SK-N-SH (cell line): ENCODE data around the gene ARHGAP5.

Source experiments
- POLR2AphosphoS5 ChIP-seq: IDR thresholded peaks from 2 replicates; pipeline ENCODE4 v1.6.1; 2012; ENCODE audit warnings: low read depth, low read length
- RAD21 ChIP-seq: IDR thresholded peaks from 2 replicates; pipeline ENCODE4 v1.6.1; 2012; ENCODE audit warnings: mild to moderate bottlenecking, low read length
- REST ChIP-seq: IDR thresholded peaks from 2 replicates; pipeline ENCODE4 v1.6.1; 2012; ENCODE audit warnings: mild to moderate bottlenecking, low read depth, low read length, moderate library complexity
- TAF1 ChIP-seq: IDR thresholded peaks from 2 replicates; pipeline ENCODE4 v1.6.1; 2012; ENCODE audit warnings: low read depth, mild to moderate bottlenecking, low read length, moderate library complexity, borderline replicate concordance
- TEAD4 ChIP-seq: IDR thresholded peaks from 2 replicates; pipeline ENCODE4 v1.4.0; 2012; ENCODE audit warnings: mild to moderate bottlenecking, borderline replicate concordance; ENCODE audit not compliant: insufficient read depth
- ZBTB33 ChIP-seq: IDR thresholded peaks from 2 replicates; pipeline ENCODE4 v1.4.0; 2012; ENCODE audit warnings: low read depth, borderline replicate concordance
- TF ChIP-seq, protein P1 (sequence below): fragments of 200-600 bp; sonication (generic); IDR thresholded peaks from 2 replicates; pipeline ENCODE4 v1.6.1; 2017; ENCODE audit warnings: antibody characterized with exemption, mild to moderate bottlenecking, moderate library complexity

- TF ChIP-seq ZBTB33 (no peak), TAF1 (no peak), TEAD4 (no peak), REST (no peak), RAD21 (no peak), POLR2AphosphoS5 (no peak)
- TF ChIP-seq, protein P1, sequence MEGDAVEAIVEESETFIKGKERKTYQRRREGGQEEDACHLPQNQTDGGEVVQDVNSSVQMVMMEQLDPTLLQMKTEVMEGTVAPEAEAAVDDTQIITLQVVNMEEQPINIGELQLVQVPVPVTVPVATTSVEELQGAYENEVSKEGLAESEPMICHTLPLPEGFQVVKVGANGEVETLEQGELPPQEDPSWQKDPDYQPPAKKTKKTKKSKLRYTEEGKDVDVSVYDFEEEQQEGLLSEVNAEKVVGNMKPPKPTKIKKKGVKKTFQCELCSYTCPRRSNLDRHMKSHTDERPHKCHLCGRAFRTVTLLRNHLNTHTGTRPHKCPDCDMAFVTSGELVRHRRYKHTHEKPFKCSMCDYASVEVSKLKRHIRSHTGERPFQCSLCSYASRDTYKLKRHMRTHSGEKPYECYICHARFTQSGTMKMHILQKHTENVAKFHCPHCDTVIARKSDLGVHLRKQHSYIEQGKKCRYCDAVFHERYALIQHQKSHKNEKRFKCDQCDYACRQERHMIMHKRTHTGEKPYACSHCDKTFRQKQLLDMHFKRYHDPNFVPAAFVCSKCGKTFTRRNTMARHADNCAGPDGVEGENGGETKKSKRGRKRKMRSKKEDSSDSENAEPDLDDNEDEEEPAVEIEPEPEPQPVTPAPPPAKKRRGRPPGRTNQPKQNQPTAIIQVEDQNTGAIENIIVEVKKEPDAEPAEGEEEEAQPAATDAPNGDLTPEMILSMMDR = no peak
These were observed 27.2 kb downstream of the ARHGAP5 start for GRCh38 chr14:32104308-32104707.
